Endothelial cell of umbilical vein (primary cell): ENCODE measurements around the gene SH3PXD2B. TPM values are rescaled to one million over a fixed set of nuclear protein-coding genes. Genes with fewer than 3 reads are reported as not detected.

ENCODE experiments used
- BruUV-seq: library from RNA; stranded (reverse); fragments of 400-500 nt; replicated peaks from 2 replicates; lab custom pipeline; 2021; lab: Mats Ljungman, UMichigan
- CTCF ChIA-PET: fragments of 300-600, 350-600 bp; sonication (Branson Sonifier 250); formaldehyde crosslinking; loops from one replicate; lab custom pipeline; 2021; ENCODE audit warnings: antibody characterized with exemption, inconsistent platforms; lab: Charles Lee
- POLR2A ChIA-PET: fragments of 300-600, 350-600 bp; sonication (Branson Sonifier 250); formaldehyde crosslinking; loops from one replicate; lab custom pipeline; 2021; ENCODE audit warnings: antibody characterized with exemption, inconsistent platforms; lab: Charles Lee
- DNase-seq: peaks from one replicate; pipeline ENCODE4 v3.0.0-alpha.2; 2011; ENCODE audit warnings: low read depth, low spot score
- FAIRE-seq: peaks from 2 replicates; lab custom pipeline; 2011; peaks lifted over from hg19 to GRCh38; lab: Jason Lieb, UNC
- H2AFZ ChIP-seq: 2 replicates; pipeline ENCODE4 v1.6.0; 2012; ENCODE audit warnings: low read depth, low read length, control low read depth, inconsistent platforms
- H3K27ac ChIP-seq: 2 replicates; pipeline ENCODE4 v1.5.1; 2011; ENCODE audit warnings: low read depth, mild to moderate bottlenecking, control low read depth, low read length, moderate library complexity; ENCODE audit not compliant: insufficient read depth
- H3K27me3 ChIP-seq, 2 experiments: 2 replicates each; pipeline versions ENCODE4 v1.6.0 to v1.6.1; 2011; ENCODE audit warnings: low read length in 2 of 2, mixed read lengths in 1 of 2; ENCODE audit not compliant: control insufficient read depth in 2 of 2, insufficient read depth in 2 of 2
- H3K36me3 ChIP-seq, 2 experiments: 2 replicates in 1 of 2; 3 replicates in 1 of 2; pipeline ENCODE4 v1.5.1; 2011; ENCODE audit warnings: low read length in 2 of 2, mild to moderate bottlenecking in 1 of 2, moderate library complexity in 1 of 2; ENCODE audit not compliant: control insufficient read depth in 2 of 2, insufficient read depth in 2 of 2; ENCODE audit errors: extremely low read depth in 1 of 2
- H3K4me1 ChIP-seq: 3 replicates; pipeline ENCODE4 v1.5.1; 2011; ENCODE audit warnings: mild to moderate bottlenecking, low read length; ENCODE audit not compliant: control insufficient read depth, insufficient read depth; ENCODE audit errors: extremely low read depth
- H3K4me2 ChIP-seq: 2 replicates; pipeline ENCODE4 v1.6.1; 2011; ENCODE audit warnings: low read length, control low read depth, mixed read lengths; ENCODE audit not compliant: insufficient read depth
- H3K4me3 ChIP-seq, 3 experiments: fragments of 200-600 bp in 1 of 3; sonication (generic), shearing (Covaris generic) in 1 of 3; replicated peaks in 1 of 3; 2 replicates each; pipeline ENCODE4 v1.5.1; 2011 to 2016; ENCODE audit warnings: control low read depth in 3 of 3, low read length in 3 of 3, mild to moderate bottlenecking in 2 of 3, inconsistent platforms in 1 of 3, low read depth in 1 of 3, moderate library complexity in 1 of 3; ENCODE audit not compliant: insufficient read depth in 1 of 3
- H3K79me2 ChIP-seq: 2 replicates; pipeline ENCODE4 v1.6.0; 2012; ENCODE audit warnings: low read length, inconsistent platforms; ENCODE audit not compliant: control insufficient read depth, insufficient read depth
- H3K9ac ChIP-seq: replicated peaks from 2 replicates; pipeline ENCODE3; 2011; ENCODE audit warnings: low read length, control low read depth; ENCODE audit not compliant: insufficient read depth; ENCODE audit errors: extremely low read depth
- H3K9me1 ChIP-seq: replicated peaks from 3 replicates; pipeline ENCODE4 v1.6.0; 2011; ENCODE audit warnings: mild to moderate bottlenecking, low read length; ENCODE audit not compliant: control insufficient read depth, insufficient read depth; ENCODE audit errors: extremely low read depth
- H3K9me3 ChIP-seq: replicated peaks from 2 replicates; pipeline ENCODE4 v1.5.1; 2012; ENCODE audit warnings: low read length, inconsistent platforms; ENCODE audit not compliant: control insufficient read depth, insufficient read depth
- H4K20me1 ChIP-seq: replicated peaks from 2 replicates; pipeline ENCODE3; 2011; ENCODE audit warnings: mild to moderate bottlenecking, low read length; ENCODE audit not compliant: control insufficient read depth, insufficient read depth; ENCODE audit errors: extremely low read depth
- EZH2 ChIP-seq: IDR thresholded peaks from 2 replicates; pipeline ENCODE4 v1.6.1; 2012; ENCODE audit warnings: borderline replicate concordance, low read depth, mild to moderate bottlenecking, moderate library complexity, low read length, inconsistent platforms; ENCODE audit not compliant: severe bottlenecking
- FOS ChIP-seq: IDR thresholded peaks from 2 replicates; pipeline ENCODE4 v1.6.1; 2011; ENCODE audit warnings: mild to moderate bottlenecking, low read length, moderate library complexity, borderline replicate concordance; ENCODE audit not compliant: insufficient read depth
- GATA2 ChIP-seq: IDR thresholded peaks from 2 replicates; pipeline ENCODE4 v1.7.0; 2011; ENCODE audit warnings: low read depth, mild to moderate bottlenecking, moderate library complexity, mixed read lengths, low read length; ENCODE audit not compliant: insufficient read length, insufficient read depth
- JUN ChIP-seq: IDR thresholded peaks from 2 replicates; pipeline ENCODE4 v1.6.1; 2011; ENCODE audit warnings: borderline replicate concordance, low read depth; ENCODE audit not compliant: insufficient read length, insufficient read depth
- MYC ChIP-seq: IDR thresholded peaks from one replicate; pipeline ENCODE4 v1.6.1; 2011; ENCODE audit warnings: mild to moderate bottlenecking, low read depth, low read length
- POLR2A ChIP-seq: IDR thresholded peaks from 2 replicates; pipeline ENCODE4 v1.6.1; 2012; ENCODE audit warnings: low read depth, mild to moderate bottlenecking, control low read depth, low read length
- POLR2AphosphoS5 ChIP-seq: IDR thresholded peaks from 2 replicates; pipeline ENCODE4 v1.6.1; 2012; ENCODE audit warnings: low read depth, mild to moderate bottlenecking, control low read depth, low read length, moderate library complexity; ENCODE audit not compliant: insufficient read depth
- dilution Hi-C: fragments of 300-500 bp; cut with MboI; formaldehyde crosslinking; loops from one replicate; pipeline ENCODE4 v1.15.0; 2019; ENCODE audit warnings: low sequenced_read_pairs; ENCODE audit not compliant: extremely low pct_ligation_motif_present
- intact Hi-C: fragments of 100-400 bp; cut with micrococcal nuclease; formaldehyde crosslinking; loops from one replicate; pipeline ENCODE4 v1.10.0; 2022
- polyA plus RNA-seq, 4 experiments: library from polyadenylated mRNA; depleted of rRNA in 3 of 4; stranded (reverse) in 3 of 4; unstranded in 1 of 4; fragments of >200 nt; gene quantifications; 2 replicates each; pipeline versions ENCODE4 v1.2.1 to v1.2.3, GENCODE V29; 2011 to 2012; ENCODE audit warnings: missing spikeins in 1 of 4
- total RNA-seq: library from RNA; stranded (reverse); gene quantifications from 2 replicates; pipeline ENCODE4 v1.2.3, GENCODE V29; 2021
- TF ChIP-seq, protein P1 (sequence below): IDR thresholded peaks from 2 replicates; pipeline ENCODE4 v1.6.1; 2011; ENCODE audit not compliant: insufficient read depth, insufficient read length
- TF ChIP-seq, protein P2 (sequence below), 2 donors: IDR thresholded peaks; 1 replicate in 1 of 2; 2 replicates in 1 of 2; pipeline ENCODE4 v1.5.1; 2011; ENCODE audit warnings: low read length in 2 of 2, mild to moderate bottlenecking in 2 of 2, moderate library complexity in 2 of 2, control low read depth in 1 of 2, inconsistent platforms in 1 of 2, low read depth in 1 of 2; ENCODE audit not compliant: insufficient read depth in 1 of 2; ENCODE audit errors: extremely low read depth in 1 of 2

SH3PXD2B gene
- total and polyA plus RNA-seq, 2 donors (not counting 3 experiments of a cell fraction or from before 2014, with no cell fraction given), result 23.5 to 66.3 TPM

DNA sequence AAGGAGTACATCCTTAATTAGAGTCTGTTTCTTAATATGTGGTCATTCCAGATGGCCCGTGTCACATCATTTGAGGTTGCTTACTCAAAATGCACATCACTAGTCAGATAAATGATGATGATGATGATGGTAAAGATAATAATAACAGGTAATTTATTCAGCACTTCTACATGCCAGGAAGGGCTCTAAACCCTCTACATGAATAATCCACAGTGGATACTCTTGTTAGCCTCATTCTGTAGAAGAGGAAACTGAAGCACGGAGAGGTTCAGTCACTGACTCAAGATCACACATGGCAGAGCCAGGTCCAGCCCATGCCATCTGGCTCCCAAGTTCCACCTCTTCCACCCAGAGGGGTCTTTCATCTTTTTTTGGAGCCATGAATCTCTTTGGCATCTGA, 11.7 kb downstream of the SH3PXD2B start:
- Histone ChIP-seq H3K9ac (no peak overlapping the region), H4K20me1 (peaks cover 10% of the 10 kb centered on the region), H2AFZ (no peak overlapping the region), H3K4me1 (peaks cover 51% of the 10 kb centered on the region), H3K9me1 (no peaks in the 10 kb centered on the region), H3K36me3 (no peaks in the 10 kb centered on the region), H3K4me3 (no peak overlapping the region), H3K27me3 (no peaks in the 10 kb centered on the region), H3K4me2 (no peak overlapping the region), H3K79me2 (peaks cover 85% of the 10 kb centered on the region), H3K9me3 (no peaks in the 10 kb centered on the region), H3K27ac (no peak overlapping the region)
- TF ChIP-seq FOS (no peak), GATA2 (no peak), POLR2AphosphoS5 (no peak), JUN (no peak), POLR2A (no peak), EZH2 (no peak), MYC (no peak)
- TF ChIP-seq, protein P1, sequence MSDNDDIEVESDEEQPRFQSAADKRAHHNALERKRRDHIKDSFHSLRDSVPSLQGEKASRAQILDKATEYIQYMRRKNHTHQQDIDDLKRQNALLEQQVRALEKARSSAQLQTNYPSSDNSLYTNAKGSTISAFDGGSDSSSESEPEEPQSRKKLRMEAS, result no peak
- TF ChIP-seq, protein P2, sequence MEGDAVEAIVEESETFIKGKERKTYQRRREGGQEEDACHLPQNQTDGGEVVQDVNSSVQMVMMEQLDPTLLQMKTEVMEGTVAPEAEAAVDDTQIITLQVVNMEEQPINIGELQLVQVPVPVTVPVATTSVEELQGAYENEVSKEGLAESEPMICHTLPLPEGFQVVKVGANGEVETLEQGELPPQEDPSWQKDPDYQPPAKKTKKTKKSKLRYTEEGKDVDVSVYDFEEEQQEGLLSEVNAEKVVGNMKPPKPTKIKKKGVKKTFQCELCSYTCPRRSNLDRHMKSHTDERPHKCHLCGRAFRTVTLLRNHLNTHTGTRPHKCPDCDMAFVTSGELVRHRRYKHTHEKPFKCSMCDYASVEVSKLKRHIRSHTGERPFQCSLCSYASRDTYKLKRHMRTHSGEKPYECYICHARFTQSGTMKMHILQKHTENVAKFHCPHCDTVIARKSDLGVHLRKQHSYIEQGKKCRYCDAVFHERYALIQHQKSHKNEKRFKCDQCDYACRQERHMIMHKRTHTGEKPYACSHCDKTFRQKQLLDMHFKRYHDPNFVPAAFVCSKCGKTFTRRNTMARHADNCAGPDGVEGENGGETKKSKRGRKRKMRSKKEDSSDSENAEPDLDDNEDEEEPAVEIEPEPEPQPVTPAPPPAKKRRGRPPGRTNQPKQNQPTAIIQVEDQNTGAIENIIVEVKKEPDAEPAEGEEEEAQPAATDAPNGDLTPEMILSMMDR (IDR thresholded peaks at IDR 0.05; ENCODE audit: extremely low read depth in 1 of 2, insufficient read depth in 1 of 2, low read depth in 1 of 2, low read length in 2 of 2), result no peak
- POLR2A ChIA-PET, result no interaction called here
- CTCF ChIA-PET, result interaction anchor here (2.4 kb wide), 1 partner anchor 10 kb away, joined by 16 read pairs; no protein-coding TSS in a partner anchor
- intact Hi-C loops (loop anchor here (5.0 kb wide), 1 partner anchor 45 kb away; no protein-coding TSS in a partner anchor), dilution Hi-C loops (no loop called here)
- DNase-seq (no peak), FAIRE-seq (no peak)
- BruUV-seq, result no TSS peak
